HL-60 (cell line): ENCODE results near the gene MTO1.
"Not testable (repeated sequence)": the region's sequence is repeated elsewhere in the genome, so short reads cannot be mapped to it uniquely, and the experiment has no call there.

Experiments used
- DNase-seq, 2 experiments: peaks; one replicate each; pipeline ENCODE4 v3.0.0-alpha.2; 2010 to 2020; ENCODE audit warnings: low read depth in 1 of 2, low spot score in 1 of 2
- H3K27ac ChIP-seq: fragments of 250-450 bp; sonication (Bioruptor Pico); replicated peaks from 2 replicates; pipeline ENCODE4 v1.5.1; 2020; ENCODE audit warnings: mild to moderate bottlenecking, moderate library complexity
- H3K27me3 ChIP-seq: fragments of 250-450 bp; sonication (Bioruptor Pico); 2 replicates; pipeline ENCODE4 v1.5.1; 2021; ENCODE audit warnings: mild to moderate bottlenecking, moderate library complexity; ENCODE audit not compliant: insufficient read depth, poor library complexity, severe bottlenecking
- H3K4me3 ChIP-seq: replicated peaks from 2 replicates; pipeline ENCODE4 v1.5.1; 2011; ENCODE audit warnings: mild to moderate bottlenecking, control low read depth, low read length; ENCODE audit not compliant: insufficient read depth
- GABPA ChIP-seq: IDR thresholded peaks from 2 replicates; pipeline ENCODE4 v1.6.1; 2012; ENCODE audit warnings: low read depth
- POLR2AphosphoS5 ChIP-seq: IDR thresholded peaks from 2 replicates; pipeline ENCODE4 v1.6.1; 2012; ENCODE audit warnings: low read depth
- SPI1 ChIP-seq: IDR thresholded peaks from 2 replicates; pipeline ENCODE4 v1.6.1; 2012; ENCODE audit warnings: low read depth, mild to moderate bottlenecking, borderline replicate concordance
- TF ChIP-seq, protein P1 (sequence below): IDR thresholded peaks from 2 replicates; pipeline ENCODE4 v1.6.1; 2012; ENCODE audit warnings: low read depth; ENCODE audit not compliant: insufficient replicate concordance
- TF ChIP-seq, protein P2 (sequence below): IDR thresholded peaks from one replicate; pipeline ENCODE4 v1.5.1; 2011; ENCODE audit warnings: low read length, control low read depth, inconsistent platforms; ENCODE audit not compliant: insufficient read depth

The MTO1 gene

DNA sequence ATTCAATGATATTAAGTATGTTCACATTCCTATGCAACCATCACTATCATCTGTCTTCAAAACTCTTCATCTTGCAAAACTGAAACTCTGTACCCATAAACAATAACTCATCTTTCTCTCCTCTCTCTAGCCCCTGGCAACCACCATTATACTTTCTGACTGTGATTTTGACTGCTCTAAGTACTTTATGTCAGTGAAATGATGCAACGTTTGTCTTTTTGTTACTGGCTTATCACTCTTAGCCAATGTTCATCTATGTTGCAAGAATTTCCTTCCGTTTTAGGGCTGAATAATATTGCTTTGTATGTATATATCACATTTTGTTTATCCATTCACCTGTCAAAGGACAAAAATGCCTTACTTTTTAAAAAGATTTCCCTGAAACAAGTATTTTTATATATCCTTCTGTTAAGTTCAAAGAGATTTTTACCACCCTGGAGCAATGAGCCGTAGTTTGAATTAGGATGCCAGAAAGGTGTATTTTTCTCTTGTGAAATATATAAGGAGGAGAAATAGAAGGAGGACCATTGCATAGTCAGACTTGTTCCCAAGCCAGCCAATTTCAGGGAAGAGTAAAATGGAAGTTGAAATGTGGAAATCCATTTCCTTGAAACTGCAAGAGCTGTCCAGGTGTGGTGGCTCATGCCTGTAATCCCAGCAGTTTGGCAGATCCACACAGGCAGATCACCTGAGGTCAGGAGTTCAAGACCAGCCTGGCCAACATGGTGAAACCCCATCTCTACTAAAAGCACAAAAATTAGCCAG, 5.5 kb upstream of the MTO1 start:
- DNase-seq, result peak; percentile 71 to 95
- Histone ChIP-seq H3K27ac (peak overlapping the region; percentile 54), H3K4me3 (no peak overlapping the region), H3K27me3 (no peaks in the 10 kb centered on the region)
- TF ChIP-seq SPI1, result no peak
- 0 out of 2 replicates have a peak, but pooled peaks have one; percentile 23 for TF ChIP-seq GABPA
- TF ChIP-seq, protein P1, sequence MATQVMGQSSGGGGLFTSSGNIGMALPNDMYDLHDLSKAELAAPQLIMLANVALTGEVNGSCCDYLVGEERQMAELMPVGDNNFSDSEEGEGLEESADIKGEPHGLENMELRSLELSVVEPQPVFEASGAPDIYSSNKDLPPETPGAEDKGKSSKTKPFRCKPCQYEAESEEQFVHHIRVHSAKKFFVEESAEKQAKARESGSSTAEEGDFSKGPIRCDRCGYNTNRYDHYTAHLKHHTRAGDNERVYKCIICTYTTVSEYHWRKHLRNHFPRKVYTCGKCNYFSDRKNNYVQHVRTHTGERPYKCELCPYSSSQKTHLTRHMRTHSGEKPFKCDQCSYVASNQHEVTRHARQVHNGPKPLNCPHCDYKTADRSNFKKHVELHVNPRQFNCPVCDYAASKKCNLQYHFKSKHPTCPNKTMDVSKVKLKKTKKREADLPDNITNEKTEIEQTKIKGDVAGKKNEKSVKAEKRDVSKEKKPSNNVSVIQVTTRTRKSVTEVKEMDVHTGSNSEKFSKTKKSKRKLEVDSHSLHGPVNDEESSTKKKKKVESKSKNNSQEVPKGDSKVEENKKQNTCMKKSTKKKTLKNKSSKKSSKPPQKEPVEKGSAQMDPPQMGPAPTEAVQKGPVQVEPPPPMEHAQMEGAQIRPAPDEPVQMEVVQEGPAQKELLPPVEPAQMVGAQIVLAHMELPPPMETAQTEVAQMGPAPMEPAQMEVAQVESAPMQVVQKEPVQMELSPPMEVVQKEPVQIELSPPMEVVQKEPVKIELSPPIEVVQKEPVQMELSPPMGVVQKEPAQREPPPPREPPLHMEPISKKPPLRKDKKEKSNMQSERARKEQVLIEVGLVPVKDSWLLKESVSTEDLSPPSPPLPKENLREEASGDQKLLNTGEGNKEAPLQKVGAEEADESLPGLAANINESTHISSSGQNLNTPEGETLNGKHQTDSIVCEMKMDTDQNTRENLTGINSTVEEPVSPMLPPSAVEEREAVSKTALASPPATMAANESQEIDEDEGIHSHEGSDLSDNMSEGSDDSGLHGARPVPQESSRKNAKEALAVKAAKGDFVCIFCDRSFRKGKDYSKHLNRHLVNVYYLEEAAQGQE, result no peak
- 0 out of 2 replicates have a peak, but pooled peaks have one; percentile 9 for TF ChIP-seq POLR2AphosphoS5
- TF ChIP-seq, protein P2, sequence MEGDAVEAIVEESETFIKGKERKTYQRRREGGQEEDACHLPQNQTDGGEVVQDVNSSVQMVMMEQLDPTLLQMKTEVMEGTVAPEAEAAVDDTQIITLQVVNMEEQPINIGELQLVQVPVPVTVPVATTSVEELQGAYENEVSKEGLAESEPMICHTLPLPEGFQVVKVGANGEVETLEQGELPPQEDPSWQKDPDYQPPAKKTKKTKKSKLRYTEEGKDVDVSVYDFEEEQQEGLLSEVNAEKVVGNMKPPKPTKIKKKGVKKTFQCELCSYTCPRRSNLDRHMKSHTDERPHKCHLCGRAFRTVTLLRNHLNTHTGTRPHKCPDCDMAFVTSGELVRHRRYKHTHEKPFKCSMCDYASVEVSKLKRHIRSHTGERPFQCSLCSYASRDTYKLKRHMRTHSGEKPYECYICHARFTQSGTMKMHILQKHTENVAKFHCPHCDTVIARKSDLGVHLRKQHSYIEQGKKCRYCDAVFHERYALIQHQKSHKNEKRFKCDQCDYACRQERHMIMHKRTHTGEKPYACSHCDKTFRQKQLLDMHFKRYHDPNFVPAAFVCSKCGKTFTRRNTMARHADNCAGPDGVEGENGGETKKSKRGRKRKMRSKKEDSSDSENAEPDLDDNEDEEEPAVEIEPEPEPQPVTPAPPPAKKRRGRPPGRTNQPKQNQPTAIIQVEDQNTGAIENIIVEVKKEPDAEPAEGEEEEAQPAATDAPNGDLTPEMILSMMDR, result no peak

DNA sequence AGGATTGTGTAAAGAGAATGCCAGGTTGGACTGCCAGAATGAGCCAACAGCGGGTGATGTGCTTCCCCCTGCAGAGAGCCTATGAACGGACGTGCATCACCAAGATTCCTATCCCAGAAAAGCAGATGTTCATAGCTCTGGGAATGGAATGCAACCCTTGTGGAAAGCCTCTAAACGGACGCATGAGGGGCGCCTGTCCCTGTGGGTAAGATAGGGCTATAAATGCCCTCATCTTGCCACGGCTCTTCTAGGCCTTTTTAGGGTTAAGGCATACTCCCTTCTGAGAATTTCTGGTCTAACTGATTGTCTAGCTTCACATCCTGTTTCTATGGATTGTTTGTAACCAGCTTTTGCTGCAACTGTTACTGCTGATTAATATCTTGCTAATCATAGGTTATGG, 2.1 kb upstream of the MTO1 start:
- peak overlapping the region; percentile 98 for H3K27ac ChIP-seq
- H3K4me3 ChIP-seq, DNase-seq, H3K27me3 ChIP-seq: not testable (repeated sequence)

DNA sequence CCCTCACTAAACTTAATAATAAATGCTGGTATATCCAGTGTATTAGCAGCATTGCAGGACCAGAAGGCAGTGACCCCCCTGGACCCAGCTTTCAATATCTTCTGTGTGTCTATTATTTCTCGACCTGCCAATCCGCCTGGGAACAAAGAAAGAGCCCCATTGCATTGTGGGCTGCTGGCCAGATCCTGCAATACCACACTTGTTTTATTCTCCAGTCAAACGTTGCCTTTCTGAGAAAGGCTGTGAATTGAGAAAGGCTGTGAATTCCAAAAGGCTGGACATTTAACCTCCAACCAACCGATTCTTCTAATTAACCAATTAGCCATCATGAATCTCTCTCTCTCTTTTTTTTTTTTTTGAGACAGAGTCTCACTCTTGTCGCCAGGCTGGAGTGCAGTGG, 1.5 kb upstream of the MTO1 start:
- H3K27ac ChIP-seq, result peak overlapping the region; percentile 98
- DNase-seq, result peak in 1 of 2 experiments; percentile 51
- no peak overlapping the region for H3K4me3 ChIP-seq
- H3K27me3 ChIP-seq, result no peaks in the 10 kb centered on the region
- no peak for TF ChIP-seq GABPA
- TF ChIP-seq, protein P1, result no peak
- TF ChIP-seq, protein P2, result no peak
- no peak for TF ChIP-seq SPI1
- no peak for TF ChIP-seq POLR2AphosphoS5

DNA sequence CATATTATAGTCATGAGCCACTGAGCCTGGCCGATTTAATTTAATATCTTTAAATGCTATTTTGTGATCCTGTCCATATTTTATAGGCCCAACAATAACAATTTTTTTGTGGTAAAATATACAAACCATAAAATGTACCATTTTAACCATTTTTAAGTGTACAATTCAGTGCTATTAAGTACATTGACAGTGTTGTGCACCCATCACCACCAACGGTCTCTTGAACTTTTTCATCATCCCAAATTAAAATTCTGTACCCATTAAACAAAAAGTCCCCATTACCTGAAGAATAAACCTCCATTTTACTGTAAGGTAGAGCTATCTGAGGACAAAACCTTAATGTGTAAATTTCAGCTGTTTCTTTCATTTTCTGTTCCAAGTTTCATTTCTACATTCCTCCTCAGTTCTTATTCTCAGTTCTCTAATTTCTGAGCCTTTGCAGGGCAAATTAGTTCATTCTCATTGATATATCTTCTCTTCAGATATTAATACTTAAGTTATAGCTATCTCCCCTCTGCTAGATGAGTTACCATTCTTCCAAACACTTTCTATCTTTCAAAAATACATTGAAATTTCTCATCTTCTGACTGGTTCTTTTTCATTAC, 10.3 kb downstream of the MTO1 start:
- Histone ChIP-seq H3K27me3 (no peaks in the 10 kb centered on the region), H3K4me3 (no peak overlapping the region)

More for the DNA sequence above, 10.3 kb downstream of the MTO1 start:
- no peak for DNase-seq
- no peak overlapping the region for H3K27ac ChIP-seq
- TF ChIP-seq SPI1, result no peak
- TF ChIP-seq, protein P2, result no peak
- no peak for TF ChIP-seq GABPA
- TF ChIP-seq POLR2AphosphoS5, result no peak
- TF ChIP-seq, protein P1, result no peak
